A673 (cell line): ENCODE measurements around the gene XIAP. TPM values are rescaled to one million over a fixed set of nuclear protein-coding genes. Genes with fewer than 3 reads are reported as not detected.

ENCODE experiments used
- BruUV-seq: library from RNA; stranded (reverse); fragments of 400-500 nt; replicated peaks from 2 replicates; lab custom pipeline; 2021; lab: Mats Ljungman, UMichigan
- CTCF ChIA-PET: fragments of 300-600 bp; sonication (Branson Sonifier 250); formaldehyde crosslinking; loops from one replicate; lab custom pipeline; 2022; ENCODE audit warnings: antibody characterized with exemption; lab: Charles Lee
- POLR2A ChIA-PET: fragments of 300-600 bp; sonication (Branson Sonifier 250); formaldehyde crosslinking; loops from one replicate; lab custom pipeline; 2022; ENCODE audit warnings: antibody characterized with exemption; ENCODE audit not compliant: low non-redundant PET; lab: Charles Lee
- DNase-seq: peaks from one replicate; pipeline ENCODE4 v3.0.0-alpha.2; 2015; ENCODE audit warnings: low spot score
- H3K27ac ChIP-seq: fragments of 200-600 bp; sonication (generic); 2 replicates; pipeline ENCODE4 v1.5.1; 2016; ENCODE audit warnings: mixed run types, low read depth, mild to moderate bottlenecking, mixed read lengths, antibody characterized with exemption, low read length; ENCODE audit not compliant: poor library complexity, severe bottlenecking
- H3K27me3 ChIP-seq: fragments of 200-600 bp; sonication (generic); replicated peaks from 2 replicates; pipeline ENCODE4 v1.6.1; 2017; ENCODE audit warnings: mixed run types, low read depth, mild to moderate bottlenecking, mixed read lengths, antibody characterized with exemption, low read length; ENCODE audit not compliant: insufficient read depth, poor library complexity
- H3K36me3 ChIP-seq: fragments of 200-600 bp; sonication (generic); 2 replicates; pipeline ENCODE4 v1.6.1; 2016; ENCODE audit warnings: mixed run types, mild to moderate bottlenecking, mixed read lengths, antibody characterized with exemption, low read length; ENCODE audit not compliant: insufficient read depth, poor library complexity, severe bottlenecking
- H3K4me1 ChIP-seq: fragments of 200-600 bp; sonication (generic); 2 replicates; pipeline ENCODE4 v1.6.1; 2017; ENCODE audit warnings: mixed run types, mild to moderate bottlenecking, mixed read lengths, antibody characterized with exemption, low read length; ENCODE audit not compliant: insufficient read depth, poor library complexity, severe bottlenecking
- H3K4me3 ChIP-seq: fragments of 200-600 bp; sonication (generic); 2 replicates; pipeline ENCODE4 v1.5.1; 2016; ENCODE audit warnings: low read depth, mixed run types, mild to moderate bottlenecking, mixed read lengths, low read length; ENCODE audit not compliant: poor library complexity, severe bottlenecking
- H3K9me3 ChIP-seq: fragments of 200-600 bp; sonication (generic); 2 replicates; pipeline ENCODE4 v1.6.1; 2016; ENCODE audit warnings: mixed run types, low read depth, mild to moderate bottlenecking, mixed read lengths, antibody characterized with exemption, low read length; ENCODE audit not compliant: poor library complexity, severe bottlenecking
- CTCF ChIP-seq: fragments of 300-800, 200-600 bp; sonication (generic); conservative IDR thresholded peaks from 2 replicates; pipeline ENCODE4 v1.5.1; 2017; ENCODE audit warnings: low read depth, mild to moderate bottlenecking, antibody characterized with exemption, low read length, moderate library complexity, mixed read lengths
- EZH2 ChIP-seq: fragments of 200-600 bp; sonication (generic); IDR thresholded peaks from 2 replicates; pipeline ENCODE4 v1.6.1; 2017; ENCODE audit warnings: borderline replicate concordance, low read depth, mild to moderate bottlenecking, mixed read lengths, antibody characterized with exemption, low read length; ENCODE audit not compliant: poor library complexity, severe bottlenecking
- intact Hi-C: fragments of 100-400 bp; cut with micrococcal nuclease; formaldehyde crosslinking; loops from one replicate; pipeline ENCODE4 v1.10.0; 2022; ENCODE audit not compliant: unreplicated experiment
- total RNA-seq: library from RNA; stranded (reverse); gene quantifications from 2 replicates; pipeline ENCODE4 v1.2.3, GENCODE V29; 2021

The XIAP gene
- total RNA-seq, 1 experiment from 2014 or later = 37.7 TPM

- H3K4me1 ChIP-seq = no peaks in the 10 kb centered on the region
- H3K27me3 ChIP-seq = no peaks in the 10 kb centered on the region
- TF ChIP-seq CTCF = no peak
- TF ChIP-seq EZH2 = no peak
- no TSS peak for BruUV-seq
- POLR2A ChIA-PET = interaction anchor here (0.7 kb wide), 1 partner anchor 18 kb away, joined by 3 read pairs; no protein-coding TSS in a partner anchor
- DNase-seq = no peak
- no peak overlapping the region for H3K27ac ChIP-seq
- no peak overlapping the region for H3K4me3 ChIP-seq
- no peaks in the 10 kb centered on the region for H3K9me3 ChIP-seq
- no peaks in the 10 kb centered on the region for H3K36me3 ChIP-seq
- CTCF ChIA-PET = no interaction called here
- intact Hi-C loops = no loop called here
Observed at GRCh38 chrX:123817288-123817894, 42.5 kb upstream of the XIAP start.

- TF ChIP-seq EZH2 = no peak
- no peak for TF ChIP-seq CTCF
- POLR2A ChIA-PET = interaction anchor here (0.7 kb wide), 1 partner anchor 18 kb away, joined by 3 read pairs; no protein-coding TSS in a partner anchor
- CTCF ChIA-PET = no interaction called here
- no peak for DNase-seq
- BruUV-seq = no TSS peak
- Histone ChIP-seq H3K27me3 (no peaks in the 10 kb centered on the region), H3K27ac (no peak overlapping the region), H3K36me3 (no peaks in the 10 kb centered on the region), H3K9me3 (no peaks in the 10 kb centered on the region), H3K4me1 (no peaks in the 10 kb centered on the region), H3K4me3 (no peak overlapping the region)
- intact Hi-C loops = no loop called here
Observed at GRCh38 chrX:123818243-123818642, 41.6 kb upstream of the XIAP start.

GRCh38 chrX:123822965-123823364, 36.9 kb upstream of the XIAP start:
- no peak for DNase-seq
- no peak overlapping the region for H3K27ac ChIP-seq
- BruUV-seq = no TSS peak
- no peaks in the 10 kb centered on the region for H3K9me3 ChIP-seq
- no peaks in the 10 kb centered on the region for H3K36me3 ChIP-seq
- ChIA-PET POLR2A (no interaction called here), CTCF (no interaction called here)
- TF ChIP-seq EZH2 = no peak
- no peak for TF ChIP-seq CTCF
- H3K4me1 ChIP-seq = no peaks in the 10 kb centered on the region
- no peak overlapping the region for H3K4me3 ChIP-seq
- H3K27me3 ChIP-seq = no peaks in the 10 kb centered on the region
- intact Hi-C loops = no loop called here
